HG02759 (cell line): ENCODE measurements around the gene APOBEC3A.
"Not testable (repeated sequence)": the region's sequence is repeated elsewhere in the genome, so short reads cannot be mapped to it uniquely, and the experiment has no call there.

Experiments
- ATAC-seq: cut with Tn5 transposase; IDR thresholded peaks from one replicate; pipeline ENCODE4 v1.9.1; 2021; ENCODE audit warnings: mild to moderate bottlenecking, moderate library complexity; ENCODE audit not compliant: unreplicated experiment

The APOBEC3A gene

DNA sequence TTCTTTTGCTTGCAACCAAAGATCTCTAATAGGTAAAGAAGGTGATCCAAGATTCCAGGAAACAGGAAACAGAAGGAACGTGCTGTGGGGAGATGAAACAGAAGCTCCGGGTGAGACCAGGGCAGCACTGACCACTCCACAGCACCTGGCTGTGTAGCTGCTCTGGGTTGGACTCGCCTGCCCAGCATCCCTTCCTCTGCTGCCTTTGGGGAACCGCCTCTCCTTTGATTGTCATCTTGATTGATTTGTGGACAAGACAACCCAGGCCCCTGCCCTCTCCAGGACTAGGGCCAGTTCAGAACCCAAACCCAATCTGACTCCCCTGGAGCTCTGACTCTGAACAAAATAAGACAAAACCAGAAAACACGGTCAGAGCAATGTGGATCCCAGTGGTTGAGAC, 14.7 kb upstream of the APOBEC3A start:
- ATAC-seq, result no peak

GRCh38 chr22:38943201-38943600, 14.2 kb upstream of the APOBEC3A start:
- no peak for ATAC-seq

GRCh38 chr22:38943882-38944281, 13.5 kb upstream of the APOBEC3A start:
- ATAC-seq, result no peak

GRCh38 chr22:38944653-38945052, 12.8 kb upstream of the APOBEC3A start:
- ATAC-seq, result no peak

- not testable (repeated sequence) for ATAC-seq
These were observed 11.6 kb upstream of the APOBEC3A start for GRCh38 chr22:38945706-38946338.

DNA sequence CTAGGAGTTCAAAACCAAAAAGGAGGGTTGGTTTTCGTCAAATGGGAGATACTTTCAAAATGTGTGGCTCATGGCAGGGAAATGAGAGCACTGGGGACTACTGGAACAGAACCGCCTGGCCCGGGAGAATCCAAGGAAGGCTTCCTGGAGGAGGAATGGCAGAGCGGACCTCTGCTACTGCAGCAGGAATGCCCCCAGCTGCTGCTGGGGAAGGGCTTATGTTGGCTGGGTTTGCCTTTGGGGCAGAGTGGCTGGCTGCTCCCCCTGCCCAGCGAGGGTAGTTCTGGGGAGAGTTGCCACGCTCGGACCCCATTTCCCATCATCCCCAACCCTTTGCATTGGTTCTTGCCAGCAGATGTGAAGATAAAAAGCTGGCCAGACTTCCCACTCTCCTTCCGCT, 10.6 kb upstream of the APOBEC3A start:
- ATAC-seq, result no peak

GRCh38 chr22:38947321-38948140, 9.9 kb upstream of the APOBEC3A start:
- ATAC-seq, result no peak

GRCh38 chr22:38948181-38948940, 9.0 kb upstream of the APOBEC3A start:
- no peak for ATAC-seq

DNA sequence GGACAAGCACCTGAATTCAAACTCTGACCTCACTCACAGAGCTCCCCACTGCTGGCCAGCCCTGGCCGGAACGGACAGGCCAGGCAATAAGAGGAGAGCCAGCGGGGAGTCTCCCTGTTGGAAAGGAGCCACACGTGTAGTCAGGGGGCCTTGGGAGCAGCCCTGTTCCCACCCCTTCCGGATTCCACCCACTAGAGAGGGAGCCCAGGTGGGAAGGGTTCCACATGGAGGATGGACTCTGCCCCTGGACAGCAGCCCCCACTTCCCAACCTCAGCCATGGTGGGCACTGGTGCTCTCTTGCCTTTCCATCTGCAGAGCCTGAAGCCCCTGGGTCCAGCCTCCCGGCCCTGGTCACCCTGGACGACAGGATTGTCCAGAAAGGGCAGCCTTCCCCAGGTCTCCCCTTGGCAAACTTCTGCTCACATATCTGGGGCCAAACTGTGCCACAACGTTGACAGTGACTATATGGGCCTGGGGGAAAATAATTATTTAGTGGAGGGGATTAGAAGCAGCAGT, 7.5 kb upstream of the APOBEC3A start:
- ATAC-seq, result no peak

GRCh38 chr22:38950527-38951295, 6.7 kb upstream of the APOBEC3A start:
- no peak for ATAC-seq

DNA sequence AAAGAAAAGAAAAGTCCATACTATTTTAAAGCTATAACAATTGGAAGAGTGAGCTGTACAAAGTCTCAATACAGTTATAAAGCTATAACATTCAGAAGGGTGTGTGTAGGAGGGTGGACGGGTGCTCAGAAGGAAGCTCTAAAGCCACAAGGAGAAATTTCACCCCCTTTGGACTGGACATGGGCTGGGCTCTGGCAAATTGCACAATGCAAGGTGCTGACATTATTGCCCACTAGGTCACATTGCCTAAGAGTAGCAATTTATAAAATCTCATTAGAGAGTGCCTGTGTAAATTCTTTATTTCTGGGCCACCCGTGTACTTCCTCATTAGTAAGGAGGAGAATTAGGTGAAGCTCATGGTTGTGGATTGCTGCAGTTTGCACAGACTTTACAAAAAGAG, 5.7 kb upstream of the APOBEC3A start:
- no peak for ATAC-seq

GRCh38 chr22:38952281-38952993, 5.0 kb upstream of the APOBEC3A start:
- ATAC-seq, result no peak

DNA sequence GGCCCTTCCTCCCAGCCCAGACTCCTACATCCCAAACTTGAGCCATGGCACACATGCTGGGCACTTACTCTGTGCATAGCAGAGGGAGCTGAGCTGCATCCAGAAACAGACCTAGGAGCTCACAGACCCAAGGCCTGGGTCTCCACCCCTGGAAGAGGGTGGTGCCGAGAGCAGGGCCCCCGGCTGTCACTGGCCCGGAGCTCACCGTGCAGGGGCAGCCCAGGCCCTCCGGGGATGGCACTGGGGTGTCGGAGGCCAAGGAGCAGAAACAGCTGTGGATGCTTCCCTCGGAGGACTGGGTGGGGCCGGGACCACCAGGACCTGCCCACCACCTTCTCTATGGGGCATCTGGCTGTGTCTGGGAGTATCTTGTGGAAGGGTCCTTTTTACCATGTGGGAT, 4.3 kb upstream of the APOBEC3A start:
- ATAC-seq, result no peak

GRCh38 chr22:38953577-38954413, 3.6 kb upstream of the APOBEC3A start:
- ATAC-seq, result peak; percentile 82

GRCh38 chr22:38954414-38955043, 2.9 kb upstream of the APOBEC3A start:
- no peak for ATAC-seq

- no peak for ATAC-seq
These were observed 2.0 kb upstream of the APOBEC3A start for GRCh38 chr22:38955250-38955905.

- ATAC-seq, result no peak
These were observed 1.5 kb upstream of the APOBEC3A start for GRCh38 chr22:38955926-38956325.

- ATAC-seq, result no peak
These were observed 858 bp upstream of the APOBEC3A start for GRCh38 chr22:38956551-38956950.
